NB4 (cell line): ENCODE measurements around the gene ADTRP.

ENCODE experiments used
- CTCF ChIP-seq: IDR thresholded peaks from one replicate; pipeline ENCODE4 v1.5.1; 2012; ENCODE audit warnings: low read depth, low read length
- MAX ChIP-seq: IDR thresholded peaks from 2 replicates; pipeline ENCODE4 v1.6.1; 2011; ENCODE audit warnings: low read depth, low read length
- MYC ChIP-seq: IDR thresholded peaks from 2 replicates; pipeline ENCODE4 v1.6.1; 2011; ENCODE audit warnings: low read depth, low read length
- POLR2A ChIP-seq: IDR thresholded peaks from 2 replicates; pipeline ENCODE4 v1.6.1; 2011; ENCODE audit warnings: mild to moderate bottlenecking; ENCODE audit not compliant: insufficient read length; ENCODE audit errors: extremely low read depth

GRCh38 chr6:11712760-11713159 lies 65.8 kb downstream of the ADTRP start:
- TF ChIP-seq CTCF (no peak), POLR2A (no peak), MYC (no peak), MAX (peak; percentile 70)
